HG03439 (cell line): ENCODE measurements around the gene PIPOX.

Source experiments
- ATAC-seq: cut with Tn5 transposase; IDR thresholded peaks from one replicate; pipeline ENCODE4 v1.9.1; 2021; ENCODE audit warnings: mild to moderate bottlenecking, moderate library complexity; ENCODE audit not compliant: unreplicated experiment

Gene PIPOX, protein sequence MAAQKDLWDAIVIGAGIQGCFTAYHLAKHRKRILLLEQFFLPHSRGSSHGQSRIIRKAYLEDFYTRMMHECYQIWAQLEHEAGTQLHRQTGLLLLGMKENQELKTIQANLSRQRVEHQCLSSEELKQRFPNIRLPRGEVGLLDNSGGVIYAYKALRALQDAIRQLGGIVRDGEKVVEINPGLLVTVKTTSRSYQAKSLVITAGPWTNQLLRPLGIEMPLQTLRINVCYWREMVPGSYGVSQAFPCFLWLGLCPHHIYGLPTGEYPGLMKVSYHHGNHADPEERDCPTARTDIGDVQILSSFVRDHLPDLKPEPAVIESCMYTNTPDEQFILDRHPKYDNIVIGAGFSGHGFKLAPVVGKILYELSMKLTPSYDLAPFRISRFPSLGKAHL

DNA sequence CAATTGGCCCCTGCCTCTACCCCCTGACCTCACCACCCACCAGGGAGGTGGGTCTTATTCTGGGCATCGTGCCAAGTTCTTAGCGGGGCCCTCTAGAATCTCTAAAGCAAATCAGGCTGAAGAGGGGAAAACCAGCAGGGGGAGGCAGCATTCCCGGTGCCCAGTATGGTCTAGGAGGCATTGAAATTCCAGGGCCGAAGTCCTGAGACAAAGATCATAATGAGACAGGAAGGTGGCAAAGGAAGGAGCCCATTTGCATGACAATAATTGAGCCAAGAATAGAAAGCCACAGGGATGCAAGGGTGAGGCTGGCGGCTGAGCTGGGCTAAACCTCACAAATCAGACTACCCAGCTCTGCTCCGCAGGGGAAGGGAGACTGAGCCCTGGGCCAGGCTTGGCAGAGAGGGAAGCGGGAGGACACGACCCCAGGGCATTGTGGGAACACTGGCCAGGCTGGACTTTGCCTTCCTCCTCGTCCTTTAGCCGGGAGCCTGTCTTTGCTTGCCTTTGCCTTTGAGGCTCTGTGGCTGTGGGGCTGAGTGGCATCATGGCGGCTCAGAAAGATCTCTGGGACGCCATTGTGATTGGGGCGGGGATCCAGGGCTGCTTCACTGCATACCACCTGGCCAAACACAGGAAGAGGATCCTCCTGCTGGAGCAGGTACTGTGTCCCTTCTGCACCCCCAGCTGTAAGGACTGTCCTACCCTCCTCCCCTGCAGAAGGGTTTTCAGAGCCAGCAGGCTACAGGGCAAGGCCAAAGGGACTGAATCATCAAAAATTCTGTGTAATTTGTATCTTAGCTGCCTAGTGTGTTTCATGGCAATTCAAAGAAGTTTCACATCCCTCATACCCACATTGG is at the start of gene PIPOX:
PIPOX (plus strand) TSS at position 463 of the 860 bp plus-strand sequence; CDS start at position 548, 85 bp downstream.
- ATAC-seq, result no peak

DNA sequence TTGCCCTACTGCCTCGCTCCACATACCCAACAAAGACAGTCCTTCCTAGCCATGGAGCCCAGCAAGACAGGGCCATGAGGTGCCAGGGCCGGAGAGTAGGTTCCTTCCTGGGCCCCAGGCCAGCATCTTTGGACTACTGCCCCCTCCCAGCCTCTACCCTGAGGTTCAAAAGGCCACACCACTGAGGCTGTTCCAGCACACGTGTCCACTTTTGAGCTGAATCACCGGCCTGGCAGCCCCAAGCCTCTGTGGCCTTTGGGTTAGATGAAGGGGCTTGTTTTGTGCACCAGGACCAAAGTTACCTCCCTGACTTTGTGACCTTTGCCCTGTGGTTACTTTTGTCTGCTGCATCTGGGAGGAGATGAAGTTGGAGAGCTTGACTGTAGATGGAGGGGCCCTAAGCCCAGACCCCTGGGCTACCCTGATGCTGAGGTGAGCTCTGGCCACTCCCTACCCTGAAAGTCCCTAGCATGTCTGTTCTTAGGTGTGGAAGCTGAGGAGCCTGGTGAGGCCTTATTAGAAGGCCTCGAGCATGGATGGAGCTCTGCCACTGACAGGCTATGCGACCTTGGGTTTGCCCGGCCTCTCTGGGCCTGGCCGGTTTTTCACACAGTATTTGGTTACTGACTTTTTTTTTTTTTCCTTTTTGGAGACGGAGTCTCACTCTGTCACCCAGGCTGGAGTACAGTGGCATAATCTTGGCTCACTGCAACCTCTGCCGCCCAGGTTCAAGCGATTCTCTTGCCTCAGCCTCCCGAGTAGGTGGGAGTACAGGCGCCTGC is 49.1 kb upstream of the PIPOX start:
- ATAC-seq, result no peak

DNA sequence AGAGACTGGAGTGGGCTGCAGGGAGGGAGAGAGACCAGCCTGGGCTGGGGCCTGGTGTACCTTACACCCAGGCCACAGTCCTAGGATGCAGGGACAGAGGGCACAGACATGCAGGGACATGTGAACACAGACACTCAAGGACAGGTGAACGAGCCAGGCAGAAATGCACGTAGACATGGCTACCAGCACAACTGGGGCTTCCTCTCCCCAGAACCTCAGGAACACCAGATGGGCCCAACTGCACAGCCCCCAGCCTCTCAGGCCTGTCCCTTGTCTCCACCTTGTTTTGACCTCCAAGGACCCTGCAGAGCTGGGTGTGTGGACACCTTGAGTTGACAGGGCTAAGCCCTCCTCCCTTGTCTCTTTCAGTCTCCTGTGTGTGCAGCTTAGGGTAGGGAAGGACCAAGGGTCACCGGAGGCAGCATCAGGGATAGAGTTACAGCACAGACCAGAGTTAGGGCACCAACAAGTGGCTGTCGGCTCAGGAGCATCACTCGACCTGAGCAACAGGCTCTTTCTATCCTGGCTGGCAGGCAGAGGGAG is 46.3 kb upstream of the PIPOX start:
- ATAC-seq, result no peak

DNA sequence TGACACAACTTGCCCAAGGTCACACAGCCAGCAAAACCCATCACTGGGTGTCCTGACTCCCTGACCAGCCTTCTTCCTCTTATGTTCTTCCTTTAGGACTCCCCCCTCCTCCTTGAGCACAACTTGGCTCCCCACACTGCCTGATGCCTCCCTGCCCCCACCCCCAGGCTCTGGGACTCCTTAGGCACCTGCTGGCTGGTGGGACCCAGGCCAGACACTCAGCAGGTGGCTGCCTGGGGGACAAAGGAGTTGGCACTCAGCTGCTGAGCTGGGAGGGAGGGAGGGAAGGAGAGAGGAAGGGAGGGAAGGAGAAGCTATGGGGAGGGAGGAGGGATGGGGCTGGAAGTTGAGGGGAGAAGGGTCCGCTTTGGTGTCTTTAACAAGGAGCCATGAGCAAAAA is 45.1 kb upstream of the PIPOX start:
- ATAC-seq, result no peak

DNA sequence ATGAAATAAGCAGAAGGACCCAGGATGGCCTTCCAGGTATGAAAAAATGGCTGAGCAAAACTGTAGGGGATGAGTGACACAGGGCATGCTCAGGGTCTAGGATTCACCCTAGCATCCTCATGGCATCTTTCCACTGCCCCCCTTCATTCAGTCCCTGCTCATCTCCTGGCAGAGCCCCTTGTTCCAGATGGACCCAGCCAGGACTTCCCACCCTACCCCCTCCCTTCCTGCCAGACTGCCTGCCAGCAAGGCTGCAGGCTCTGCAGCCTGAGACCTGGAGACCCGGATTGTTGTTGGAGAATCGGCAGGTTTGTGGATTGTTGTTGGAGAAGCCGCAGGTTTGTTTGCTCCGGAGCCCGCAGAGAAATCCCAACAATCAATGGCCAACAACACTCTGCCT is 43.7 kb upstream of the PIPOX start:
- ATAC-seq, result no peak

DNA sequence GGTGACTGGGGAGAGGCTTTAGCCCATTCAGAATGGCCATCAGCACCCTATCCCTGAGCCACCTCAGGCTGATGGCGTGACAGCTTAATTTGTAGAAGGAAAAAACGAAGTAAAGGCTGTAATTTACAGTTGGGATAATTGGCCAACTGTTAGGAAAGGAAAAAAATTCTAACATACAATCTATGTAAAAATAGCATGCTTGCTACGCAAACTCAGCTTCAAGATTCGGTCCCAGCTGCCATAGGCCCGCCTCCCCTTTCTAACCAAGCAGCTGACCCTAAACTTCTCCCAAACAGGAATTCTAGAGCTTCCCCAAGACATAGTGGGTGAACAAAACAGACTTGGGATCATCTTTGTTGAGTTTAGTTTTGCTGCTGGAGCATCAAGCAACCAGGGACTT is 42.0 kb upstream of the PIPOX start:
- ATAC-seq, result no peak

DNA sequence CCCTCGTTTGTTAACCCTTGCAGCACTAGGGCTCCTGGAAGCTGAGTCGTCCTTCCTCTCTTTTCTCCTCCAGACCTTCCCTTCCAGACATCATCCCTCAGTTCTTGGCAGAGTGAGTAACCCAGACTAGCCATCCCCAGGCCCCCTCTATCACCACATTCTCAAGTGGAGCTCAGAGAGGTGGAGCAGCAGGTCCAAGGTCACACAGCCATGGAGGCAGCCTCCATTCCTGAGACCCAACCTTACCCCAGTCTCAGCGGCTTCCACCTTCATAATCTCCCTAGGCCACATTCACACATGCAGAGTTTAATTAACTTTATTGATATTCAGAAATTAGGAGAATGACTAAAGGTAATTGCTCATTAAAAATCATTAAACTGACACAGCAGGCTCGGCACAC is 40.1 kb upstream of the PIPOX start:
- ATAC-seq, result no peak

DNA sequence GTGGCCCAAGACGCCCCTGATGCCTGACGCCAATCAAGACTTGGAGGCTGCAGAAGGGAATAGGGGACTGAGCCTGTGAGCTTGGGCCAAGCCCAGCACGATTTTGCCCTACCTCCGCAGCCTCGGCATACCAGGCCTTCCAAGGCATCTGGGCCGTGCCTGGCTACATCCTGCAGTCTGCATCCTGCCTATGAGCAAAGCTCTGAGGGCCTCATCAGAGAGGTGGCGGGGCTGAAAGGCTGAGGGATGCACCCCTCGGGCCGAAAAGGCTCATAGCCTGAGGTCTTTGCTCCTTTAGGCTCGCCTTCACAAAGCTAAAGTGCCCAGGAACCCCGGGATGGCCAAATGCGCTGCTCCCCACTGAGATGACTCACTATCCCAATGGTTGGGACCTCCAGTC is 39.7 kb upstream of the PIPOX start:
- ATAC-seq, result no peak

DNA sequence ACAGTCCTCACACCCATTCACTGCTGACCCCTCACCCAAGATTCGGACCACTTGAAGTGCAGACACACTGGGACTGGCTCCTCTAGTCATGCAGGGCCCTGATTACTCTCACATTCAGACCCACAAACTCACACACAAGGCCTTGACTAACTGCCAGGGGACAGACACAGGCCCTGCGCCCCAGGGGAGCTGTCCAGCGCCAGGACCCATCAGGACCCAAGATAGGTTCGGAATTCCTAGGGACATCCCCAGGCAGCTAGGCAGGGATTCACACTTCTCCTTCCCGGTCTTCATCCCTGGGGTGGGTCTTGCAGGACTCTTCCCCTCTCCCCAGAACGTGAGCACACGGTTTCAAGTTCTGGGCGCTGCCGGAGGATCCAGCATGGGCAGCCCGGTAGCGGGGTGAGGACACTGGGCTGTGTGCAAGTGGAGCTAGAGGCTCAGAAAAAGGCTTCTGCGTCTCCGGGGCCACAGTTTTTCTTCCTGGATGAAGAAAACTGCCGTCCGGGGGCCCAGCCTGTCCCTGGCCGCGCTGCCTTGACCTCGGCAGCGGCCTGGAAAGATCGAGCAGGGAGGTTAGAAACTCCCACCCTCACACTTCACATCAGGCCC is 38.8 kb upstream of the PIPOX start:
- ATAC-seq, result no peak

DNA sequence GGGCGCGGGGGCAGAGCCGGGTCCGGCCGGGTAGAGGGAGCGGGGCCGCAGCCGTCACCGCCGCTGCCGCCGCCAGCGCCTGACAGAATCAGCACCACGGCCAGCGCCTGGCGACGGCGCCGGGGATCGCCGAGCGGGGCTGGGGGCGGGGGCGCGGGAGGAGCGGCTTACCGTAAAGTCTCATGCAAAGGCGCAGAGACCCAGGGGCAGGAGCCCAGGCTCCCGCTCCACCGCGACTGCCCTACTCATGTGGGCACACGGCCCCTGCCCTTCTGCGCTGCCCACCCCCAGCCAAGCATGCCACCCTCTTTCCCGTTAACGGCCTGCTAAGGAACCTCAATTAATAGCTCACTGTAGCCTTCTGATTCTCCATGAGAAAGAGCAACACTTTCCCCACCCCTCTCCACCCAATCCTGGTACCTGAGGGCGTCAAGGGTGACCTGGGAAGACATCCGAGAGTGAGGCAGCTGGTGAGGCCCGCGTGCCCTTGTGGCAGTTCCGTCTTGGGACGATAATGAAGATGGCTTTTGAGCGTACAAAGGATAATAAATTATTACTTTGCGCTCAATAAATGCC is 36.9 kb upstream of the PIPOX start, which contains the start of gene SEZ6:
SEZ6 (minus strand) TSS at position 98 of the 576 bp plus-strand sequence. CDS start 164 bp downstream, outside the sequence.
- no peak for ATAC-seq

DNA sequence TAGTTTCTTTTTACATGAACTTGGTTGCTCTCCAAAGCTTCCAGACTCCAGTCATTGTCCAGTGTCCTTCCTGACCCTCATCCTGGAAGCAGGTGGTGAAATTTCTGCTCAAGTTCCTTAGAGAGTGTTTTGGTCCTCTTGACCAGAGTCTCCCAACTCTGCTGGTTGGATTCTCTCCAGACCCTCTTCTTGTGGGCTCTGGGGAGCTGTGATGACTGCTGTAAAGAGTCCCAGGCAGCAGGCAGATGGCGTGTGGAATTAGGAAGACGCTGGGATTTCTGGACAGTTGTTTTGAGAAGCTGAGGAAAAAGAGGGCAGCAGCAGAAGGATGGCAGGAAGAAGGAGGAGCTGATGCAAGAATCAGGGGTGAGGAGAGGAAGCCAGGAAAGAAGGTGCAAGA is 35.5 kb upstream of the PIPOX start:
- no peak for ATAC-seq

DNA sequence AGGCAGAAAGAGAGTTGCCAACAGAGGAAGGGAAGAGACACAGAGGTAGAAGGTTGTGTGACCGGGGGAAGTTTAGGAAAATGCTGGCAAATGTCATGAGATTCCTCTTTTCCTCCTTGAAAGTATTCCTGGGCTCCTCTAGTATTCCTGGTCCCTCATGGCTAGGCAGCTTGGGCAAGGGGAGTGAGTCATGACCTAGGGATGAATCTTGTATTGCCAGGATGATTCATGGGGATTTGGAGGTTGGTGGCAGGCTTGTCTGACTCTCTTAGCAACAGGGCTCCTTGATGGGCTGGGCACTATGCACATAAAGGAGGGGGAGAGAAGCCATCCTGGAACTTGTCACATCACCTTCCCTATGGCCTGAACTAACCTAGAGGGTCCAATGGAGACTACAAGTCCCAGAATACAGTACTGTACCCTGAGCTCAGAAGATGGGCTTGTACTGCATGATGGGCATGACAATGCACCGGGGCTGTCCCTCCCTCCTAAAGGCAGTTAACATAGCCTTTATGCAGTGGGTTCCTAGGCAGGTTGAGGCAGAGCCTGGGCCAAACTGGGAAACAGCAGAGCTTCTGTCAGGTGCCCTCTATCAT is 35.0 kb upstream of the PIPOX start:
- no peak for ATAC-seq

DNA sequence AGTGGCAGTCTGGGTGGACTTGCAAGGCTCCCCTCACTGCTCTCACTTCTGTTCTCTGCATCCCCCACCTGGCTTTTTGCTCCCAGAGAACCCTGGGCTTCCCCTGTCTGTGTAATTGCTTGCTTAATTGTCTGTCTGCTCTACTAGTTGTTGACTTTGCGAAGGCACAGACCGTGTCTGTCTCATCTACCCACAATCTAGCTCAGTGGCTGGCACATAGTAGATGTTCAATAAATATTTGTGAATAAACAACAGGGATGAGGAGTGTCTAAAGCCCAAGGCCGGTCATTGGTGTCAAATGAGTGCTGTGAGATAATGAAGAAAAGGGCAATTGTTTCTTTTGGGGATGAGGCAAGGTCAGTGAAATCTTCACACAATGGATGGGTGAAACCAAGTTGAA is 34.4 kb upstream of the PIPOX start:
- ATAC-seq, result no peak

DNA sequence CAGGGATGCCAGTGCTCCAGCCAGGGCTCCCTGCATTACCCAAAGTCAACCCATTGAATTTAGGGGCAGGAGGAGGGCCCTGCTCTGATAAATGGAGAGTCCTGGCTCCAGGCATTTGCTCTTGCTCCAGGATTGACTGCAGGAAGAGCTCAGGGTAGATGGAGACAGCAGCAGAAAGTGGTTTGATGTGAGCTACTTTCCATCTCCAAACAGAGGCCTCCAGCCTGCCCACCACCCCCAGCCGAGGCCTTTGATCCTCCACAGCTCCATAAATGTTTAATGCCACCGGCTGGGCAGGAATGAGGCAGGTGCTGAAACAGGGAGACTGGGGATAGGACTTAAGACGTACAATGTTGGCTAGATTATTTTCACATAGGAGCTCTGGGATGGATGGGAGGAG is 32.8 kb upstream of the PIPOX start:
- no peak for ATAC-seq

DNA sequence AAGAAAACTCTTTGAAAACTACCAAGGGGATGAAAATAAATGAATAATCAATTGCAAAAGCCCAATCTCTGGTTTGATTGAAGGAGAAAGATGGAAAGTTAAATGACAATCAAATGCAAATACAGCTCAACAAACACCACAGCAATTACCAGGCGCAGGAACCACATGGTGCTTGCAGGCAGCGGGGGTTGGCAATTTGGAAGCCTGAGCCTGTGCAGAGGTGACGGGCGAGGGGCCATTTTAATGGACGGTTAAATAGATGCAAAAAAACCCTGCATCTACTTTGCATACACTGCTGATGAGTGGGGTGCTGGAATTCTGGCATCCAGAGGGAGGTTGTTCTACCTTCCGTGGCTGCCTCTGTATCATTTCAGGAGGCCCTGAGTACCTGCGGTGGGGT is 32.4 kb upstream of the PIPOX start:
- ATAC-seq, result no peak

DNA sequence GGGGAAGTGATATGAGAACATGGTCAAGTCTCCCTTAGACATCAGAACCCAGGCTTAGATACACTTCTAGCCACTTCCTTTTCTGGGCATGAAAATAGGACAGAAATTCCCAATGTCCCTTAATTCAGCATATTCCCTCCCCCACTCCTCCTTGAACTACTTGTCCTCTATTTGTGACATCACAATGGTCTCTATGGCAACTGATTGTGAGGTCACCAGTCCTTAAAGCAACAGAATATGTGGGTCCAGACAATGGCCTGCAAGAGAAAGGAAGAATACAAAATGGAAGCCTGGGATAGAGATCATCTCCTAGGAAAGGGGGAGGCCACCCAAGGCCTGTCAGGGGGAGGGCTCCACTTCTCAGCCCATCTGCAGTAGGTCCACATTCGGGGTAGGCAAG is 30.4 kb upstream of the PIPOX start:
- ATAC-seq, result no peak

DNA sequence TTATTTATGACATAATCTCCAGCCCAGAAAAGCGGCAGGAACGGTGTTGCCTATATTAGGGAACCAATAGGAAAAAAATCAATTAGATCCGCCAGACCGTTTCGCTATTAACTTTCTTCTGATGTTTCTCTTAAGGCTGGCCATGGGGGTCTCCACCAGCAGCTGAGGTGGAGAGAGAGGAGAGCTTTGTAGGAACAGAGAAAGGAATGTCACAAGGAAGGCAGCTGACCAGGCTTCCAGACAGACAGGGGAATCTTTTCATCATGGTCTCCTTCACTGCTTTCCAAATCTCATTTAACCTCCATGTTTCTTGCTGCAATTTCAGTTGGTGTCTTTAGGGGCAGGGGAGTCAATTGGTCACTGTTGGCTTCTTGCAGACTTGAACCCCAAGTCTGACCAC is 28.2 kb upstream of the PIPOX start:
- ATAC-seq, result no peak

DNA sequence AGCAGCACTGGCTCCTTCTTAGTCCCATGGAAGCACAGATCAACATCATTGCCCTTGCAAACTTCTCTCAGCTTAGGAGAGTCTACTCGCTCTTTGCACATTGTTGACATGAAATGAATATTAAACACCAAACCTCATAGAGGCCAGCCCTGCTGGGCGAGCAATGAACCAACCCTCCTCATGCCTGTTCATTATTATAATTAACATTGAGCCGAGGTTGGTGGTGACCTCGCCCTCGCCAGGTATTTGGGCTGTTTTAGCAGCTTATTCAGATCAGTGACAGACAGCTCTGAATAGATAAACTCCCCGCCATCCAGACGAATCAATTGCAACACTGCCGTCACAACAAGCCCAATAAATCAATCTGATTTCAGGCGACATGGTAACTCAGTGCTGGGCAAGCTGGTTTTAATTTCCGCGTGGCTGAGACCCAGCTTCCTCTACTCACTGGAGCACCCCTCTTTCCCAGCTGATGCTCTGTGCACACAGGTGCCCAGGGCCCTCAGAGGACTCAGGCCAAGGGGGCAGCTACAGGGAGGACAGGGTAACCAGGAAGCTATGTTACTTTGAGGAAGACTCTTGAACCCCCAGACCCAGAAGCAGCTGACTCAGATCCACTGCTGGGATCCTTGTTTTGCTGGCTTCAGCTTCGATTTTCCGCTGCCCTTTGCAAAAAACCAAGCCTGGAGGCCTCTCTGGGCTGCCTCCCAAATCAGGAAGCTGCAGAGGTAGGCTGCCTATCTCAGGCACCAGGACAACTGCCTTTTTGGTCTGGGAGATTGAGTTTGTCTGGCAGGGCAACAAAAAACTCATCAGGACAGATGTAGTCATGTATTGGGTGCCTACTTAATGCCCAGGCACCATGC is 26.4 kb upstream of the PIPOX start:
- ATAC-seq, result no peak
